Endothelial cell of umbilical vein (primary cell): ENCODE results near the gene PSKH1. TPM values are rescaled to one million over a fixed set of nuclear protein-coding genes. Genes with fewer than 3 reads are reported as not detected.

Experiments used
- BruUV-seq: library from RNA; stranded (reverse); fragments of 400-500 nt; replicated peaks from 2 replicates; lab custom pipeline; 2021; lab: Mats Ljungman, UMichigan
- CTCF ChIA-PET: fragments of 300-600, 350-600 bp; sonication (Branson Sonifier 250); formaldehyde crosslinking; loops from one replicate; lab custom pipeline; 2021; ENCODE audit warnings: antibody characterized with exemption, inconsistent platforms; lab: Charles Lee
- POLR2A ChIA-PET: fragments of 300-600, 350-600 bp; sonication (Branson Sonifier 250); formaldehyde crosslinking; loops from one replicate; lab custom pipeline; 2021; ENCODE audit warnings: antibody characterized with exemption, inconsistent platforms; lab: Charles Lee
- DNase-seq: peaks from one replicate; pipeline ENCODE4 v3.0.0-alpha.2; 2011; ENCODE audit warnings: low read depth, low spot score
- FAIRE-seq: peaks from 2 replicates; lab custom pipeline; 2011; peaks lifted over from hg19 to GRCh38; lab: Jason Lieb, UNC
- H2AFZ ChIP-seq: 2 replicates; pipeline ENCODE4 v1.6.0; 2012; ENCODE audit warnings: low read depth, low read length, control low read depth, inconsistent platforms
- H3K27ac ChIP-seq: 2 replicates; pipeline ENCODE4 v1.5.1; 2011; ENCODE audit warnings: low read depth, mild to moderate bottlenecking, control low read depth, low read length, moderate library complexity; ENCODE audit not compliant: insufficient read depth
- H3K27me3 ChIP-seq, 2 experiments: 2 replicates each; pipeline versions ENCODE4 v1.6.0 to v1.6.1; 2011; ENCODE audit warnings: low read length in 2 of 2, mixed read lengths in 1 of 2; ENCODE audit not compliant: control insufficient read depth in 2 of 2, insufficient read depth in 2 of 2
- H3K36me3 ChIP-seq, 2 experiments: 2 replicates in 1 of 2; 3 replicates in 1 of 2; pipeline ENCODE4 v1.5.1; 2011; ENCODE audit warnings: low read length in 2 of 2, mild to moderate bottlenecking in 1 of 2, moderate library complexity in 1 of 2; ENCODE audit not compliant: control insufficient read depth in 2 of 2, insufficient read depth in 2 of 2; ENCODE audit errors: extremely low read depth in 1 of 2
- H3K4me1 ChIP-seq: 3 replicates; pipeline ENCODE4 v1.5.1; 2011; ENCODE audit warnings: mild to moderate bottlenecking, low read length; ENCODE audit not compliant: control insufficient read depth, insufficient read depth; ENCODE audit errors: extremely low read depth
- H3K4me2 ChIP-seq: 2 replicates; pipeline ENCODE4 v1.6.1; 2011; ENCODE audit warnings: low read length, control low read depth, mixed read lengths; ENCODE audit not compliant: insufficient read depth
- H3K4me3 ChIP-seq, 3 experiments: fragments of 200-600 bp in 1 of 3; sonication (generic), shearing (Covaris generic) in 1 of 3; replicated peaks in 1 of 3; 2 replicates each; pipeline ENCODE4 v1.5.1; 2011 to 2016; ENCODE audit warnings: control low read depth in 3 of 3, low read length in 3 of 3, mild to moderate bottlenecking in 2 of 3, inconsistent platforms in 1 of 3, low read depth in 1 of 3, moderate library complexity in 1 of 3; ENCODE audit not compliant: insufficient read depth in 1 of 3
- H3K79me2 ChIP-seq: 2 replicates; pipeline ENCODE4 v1.6.0; 2012; ENCODE audit warnings: low read length, inconsistent platforms; ENCODE audit not compliant: control insufficient read depth, insufficient read depth
- H3K9ac ChIP-seq: replicated peaks from 2 replicates; pipeline ENCODE3; 2011; ENCODE audit warnings: low read length, control low read depth; ENCODE audit not compliant: insufficient read depth; ENCODE audit errors: extremely low read depth
- H3K9me1 ChIP-seq: replicated peaks from 3 replicates; pipeline ENCODE4 v1.6.0; 2011; ENCODE audit warnings: mild to moderate bottlenecking, low read length; ENCODE audit not compliant: control insufficient read depth, insufficient read depth; ENCODE audit errors: extremely low read depth
- H3K9me3 ChIP-seq: replicated peaks from 2 replicates; pipeline ENCODE4 v1.5.1; 2012; ENCODE audit warnings: low read length, inconsistent platforms; ENCODE audit not compliant: control insufficient read depth, insufficient read depth
- H4K20me1 ChIP-seq: replicated peaks from 2 replicates; pipeline ENCODE3; 2011; ENCODE audit warnings: mild to moderate bottlenecking, low read length; ENCODE audit not compliant: control insufficient read depth, insufficient read depth; ENCODE audit errors: extremely low read depth
- CTCF ChIP-seq, 2 donors: IDR thresholded peaks; 1 replicate in 1 of 2; 2 replicates in 1 of 2; pipeline ENCODE4 v1.5.1; 2011; ENCODE audit warnings: low read length in 2 of 2, mild to moderate bottlenecking in 2 of 2, moderate library complexity in 2 of 2, control low read depth in 1 of 2, inconsistent platforms in 1 of 2, low read depth in 1 of 2; ENCODE audit not compliant: insufficient read depth in 1 of 2; ENCODE audit errors: extremely low read depth in 1 of 2
- EZH2 ChIP-seq: IDR thresholded peaks from 2 replicates; pipeline ENCODE4 v1.6.1; 2012; ENCODE audit warnings: borderline replicate concordance, low read depth, mild to moderate bottlenecking, moderate library complexity, low read length, inconsistent platforms; ENCODE audit not compliant: severe bottlenecking
- FOS ChIP-seq: IDR thresholded peaks from 2 replicates; pipeline ENCODE4 v1.6.1; 2011; ENCODE audit warnings: mild to moderate bottlenecking, low read length, moderate library complexity, borderline replicate concordance; ENCODE audit not compliant: insufficient read depth
- GATA2 ChIP-seq: IDR thresholded peaks from 2 replicates; pipeline ENCODE4 v1.7.0; 2011; ENCODE audit warnings: low read depth, mild to moderate bottlenecking, moderate library complexity, mixed read lengths, low read length; ENCODE audit not compliant: insufficient read length, insufficient read depth
- JUN ChIP-seq: IDR thresholded peaks from 2 replicates; pipeline ENCODE4 v1.6.1; 2011; ENCODE audit warnings: borderline replicate concordance, low read depth; ENCODE audit not compliant: insufficient read length, insufficient read depth
- MAX ChIP-seq: IDR thresholded peaks from 2 replicates; pipeline ENCODE4 v1.6.1; 2011; ENCODE audit not compliant: insufficient read depth, insufficient read length
- MYC ChIP-seq: IDR thresholded peaks from one replicate; pipeline ENCODE4 v1.6.1; 2011; ENCODE audit warnings: mild to moderate bottlenecking, low read depth, low read length
- POLR2A ChIP-seq: IDR thresholded peaks from 2 replicates; pipeline ENCODE4 v1.6.1; 2012; ENCODE audit warnings: low read depth, mild to moderate bottlenecking, control low read depth, low read length
- POLR2AphosphoS5 ChIP-seq: IDR thresholded peaks from 2 replicates; pipeline ENCODE4 v1.6.1; 2012; ENCODE audit warnings: low read depth, mild to moderate bottlenecking, control low read depth, low read length, moderate library complexity; ENCODE audit not compliant: insufficient read depth
- dilution Hi-C: fragments of 300-500 bp; cut with MboI; formaldehyde crosslinking; loops from one replicate; pipeline ENCODE4 v1.15.0; 2019; ENCODE audit warnings: low sequenced_read_pairs; ENCODE audit not compliant: extremely low pct_ligation_motif_present
- intact Hi-C: fragments of 100-400 bp; cut with micrococcal nuclease; formaldehyde crosslinking; loops from one replicate; pipeline ENCODE4 v1.10.0; 2022
- polyA plus RNA-seq, 4 experiments: library from polyadenylated mRNA; depleted of rRNA in 3 of 4; stranded (reverse) in 3 of 4; unstranded in 1 of 4; fragments of >200 nt; gene quantifications; 2 replicates each; pipeline versions ENCODE4 v1.2.1 to v1.2.3, GENCODE V29; 2011 to 2012; ENCODE audit warnings: missing spikeins in 1 of 4
- total RNA-seq: library from RNA; stranded (reverse); gene quantifications from 2 replicates; pipeline ENCODE4 v1.2.3, GENCODE V29; 2021

The PSKH1 gene
- total and polyA plus RNA-seq, 2 donors (not counting 3 experiments of a cell fraction or from before 2014, with no cell fraction given) = 25.9 to 42.6 TPM

DNA sequence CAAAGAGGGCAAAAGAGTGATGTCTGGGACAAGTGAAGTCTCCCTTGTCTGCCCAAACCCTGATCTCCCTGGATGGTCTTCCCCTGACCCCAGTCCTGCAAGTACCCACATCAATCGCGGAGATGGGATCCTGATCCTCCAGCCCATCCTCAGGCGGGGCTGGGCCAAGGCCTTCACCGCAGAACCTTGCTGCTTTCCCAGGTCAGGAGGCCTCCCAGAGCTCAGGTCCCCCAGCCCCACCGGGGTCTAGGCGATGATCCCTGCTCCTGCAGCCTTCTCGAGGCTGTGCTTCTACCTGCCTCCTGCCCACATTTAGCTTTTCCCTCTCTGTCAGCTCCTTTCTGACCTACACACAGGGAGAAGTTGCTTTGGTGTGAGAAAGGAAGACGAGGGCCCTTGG lies 69.1 kb downstream of the PSKH1 start:
- ChIA-PET POLR2A (no interaction called here), CTCF (interaction anchor here (1.0 to 2.7 kb wide), 2 partner anchors 32 to 79 kb away, joined by 3 to 8 read pairs; no protein-coding TSS in a partner anchor)
- H3K36me3 ChIP-seq = peaks cover 12 to 50% of the 10 kb centered on the region in 2 experiments
- H3K4me3 ChIP-seq = no peak overlapping the region
- peaks cover 42% of the 10 kb centered on the region for H3K79me2 ChIP-seq
- no peak overlapping the region for H3K27ac ChIP-seq
- intact Hi-C loops = no loop called here
- H3K9ac ChIP-seq = no peak overlapping the region
- H3K27me3 ChIP-seq = no peaks in the 10 kb centered on the region
- no peaks in the 10 kb centered on the region for H3K9me3 ChIP-seq
- H3K4me1 ChIP-seq = peaks cover 12% of the 10 kb centered on the region
- H2AFZ ChIP-seq = no peak overlapping the region
- FAIRE-seq = no peak
- dilution Hi-C loops = no loop called here
- H3K4me2 ChIP-seq = no peak overlapping the region
- H4K20me1 ChIP-seq = no peaks in the 10 kb centered on the region
- H3K9me1 ChIP-seq = no peaks in the 10 kb centered on the region
- TF ChIP-seq POLR2AphosphoS5 (no peak), EZH2 (no peak), GATA2 (no peak), FOS (no peak), JUN (no peak), MYC (no peak), CTCF (IDR thresholded peaks at IDR 0.05; ENCODE audit: extremely low read depth in 1 of 2, insufficient read depth in 1 of 2, low read depth in 1 of 2, low read length in 2 of 2) (no peak), POLR2A (no peak), MAX (no peak)
- BruUV-seq = no TSS peak
- DNase-seq = no peak
